Spleen (tissue), 11 donors: ENCODE data around the gene FST. TPM values are rescaled to one million over a fixed set of nuclear protein-coding genes. Genes with fewer than 3 reads are reported as not detected.

ENCODE experiments used
- DNase-seq: peaks from one replicate; pipeline ENCODE4 v3.0.0-alpha.2; 2020
- H3K27ac ChIP-seq, 8 donors: fragments of 200-600 bp; sonication (generic) in 7 of 8; 1 replicate in 4 of 8; 2 replicates in 4 of 8; pipeline versions ENCODE4 v1.5.0 to v1.8.0; 2016 to 2021; ENCODE audit warnings: inconsistent platforms in 4 of 8, mild to moderate bottlenecking in 4 of 8, moderate library complexity in 1 of 8
- H3K27me3 ChIP-seq, 7 donors: fragments of 200-600 bp; sonication (generic) in 6 of 7; replicated peaks in 1 of 7; 1 replicate in 4 of 7; 2 replicates in 3 of 7; pipeline versions ENCODE4 v1.5.0 to v1.8.0; 2016 to 2021; ENCODE audit warnings: inconsistent platforms in 3 of 7, mild to moderate bottlenecking in 1 of 7
- H3K36me3 ChIP-seq, 6 donors: fragments of 200-600 bp; sonication (generic) in 5 of 6; 1 replicate in 4 of 6; 2 replicates in 2 of 6; pipeline versions ENCODE4 v1.5.0 to v1.8.0; 2016 to 2021; ENCODE audit warnings: inconsistent platforms in 2 of 6
- H3K4me1 ChIP-seq, 6 donors: fragments of 200-600 bp; sonication (generic) in 5 of 6; 1 replicate in 3 of 6; 2 replicates in 3 of 6; pipeline versions ENCODE4 v1.5.0 to v1.8.0; 2016 to 2021; ENCODE audit warnings: inconsistent platforms in 3 of 6
- H3K4me3 ChIP-seq, 8 donors: fragments of 200-600 bp; sonication (generic) in 7 of 8; 1 replicate in 4 of 8; 2 replicates in 4 of 8; pipeline versions ENCODE4 v1.5.0 to v1.8.0; 2016 to 2021; ENCODE audit warnings: inconsistent platforms in 4 of 8, mild to moderate bottlenecking in 4 of 8, moderate library complexity in 2 of 8
- H3K9me3 ChIP-seq, 8 donors: fragments of 200-600 bp; sonication (generic) in 7 of 8; 1 replicate in 4 of 8; 2 replicates in 4 of 8; pipeline versions ENCODE4 v1.5.0 to v1.8.0; 2016 to 2021; ENCODE audit warnings: inconsistent platforms in 4 of 8
- POLR2A ChIP-seq, 3 donors: fragments of 450-650 bp; IDR thresholded peaks; one replicate each; pipeline ENCODE4 v1.5.1; 2017; ENCODE audit warnings: antibody characterized with exemption in 3 of 3, mild to moderate bottlenecking in 1 of 3
- POLR2AphosphoS5 ChIP-seq, 3 donors: sonication (generic); formaldehyde crosslinking; IDR thresholded peaks; one replicate each; pipeline ENCODE4 v1.5.1; 2017; ENCODE audit warnings: antibody characterized with exemption in 3 of 3
- WGBS, 5 donors: extraction: QIAGEN DNeasy Blood & Tissue Kit in 3 of 5; methylation state at CpG; one replicate each; pipeline versions ENCODE4 v1.1.5 to v1.1.7; 2013 to 2018; 5-methylcytosine and 5-hydroxymethylcytosine counted together
- intact Hi-C: fragments of 100-400 bp; cut with DNase I; formaldehyde crosslinking; loops from one replicate; pipeline ENCODE4 v1.15.0; 2023; ENCODE audit warnings: low total_unique reads
- polyA plus RNA-seq, 3 donors: library from polyadenylated mRNA; stranded (reverse); fragments of 200-250 nt; gene quantifications; one replicate each; pipeline ENCODE4 v1.2.1, GENCODE V29; 2013
- total RNA-seq, 7 donors: library from RNA; depleted of rRNA in 3 of 7; stranded (reverse); fragments of >200 nt in 3 of 7; fragmentation: NEBNext Ultra II Directional in 4 of 7; extraction: Animal tissue kit (Norgen Biotek cat#: 25700) in 4 of 7; gene quantifications; one replicate each; pipeline versions ENCODE4 v1.1.0 to v1.2.1, GENCODE V29; 2016 to 2021
- TF ChIP-seq, protein P1 (sequence below), 11 experiments: fragments of 200-600 bp in 7 of 11; fragments of 450-650 bp in 4 of 11; sonication (generic) in 4 of 11; IDR thresholded peaks in 8 of 11; conservative IDR thresholded peaks in 3 of 11; 1 replicate in 7 of 11; 2 replicates in 4 of 11; pipeline versions ENCODE4 v1.4.0 to v1.8.0; 2016 to 2021; ENCODE audit warnings: antibody characterized with exemption in 11 of 11, inconsistent platforms in 4 of 11, mild to moderate bottlenecking in 1 of 11
- donor health status: healthy with polysubstance abuse.
- donor health status: DM: no; HTN: no; CAD: no; lungs with moderate emphysema.
- donor health status: DM: no; HTN: no; CAD: no.
- donor health status: Bipolar disorder and iron deficiency.
- donor health status: healthy.
- donor health status: DM: no; HTN: no; CAD: no.
- donor health status: DM: yes; HTN: yes; CAD: no.

The FST gene
- total and polyA plus RNA-seq, 10 donors: 0.06 to 0.40 (median 0.21) TPM; not detected in 6

DNA sequence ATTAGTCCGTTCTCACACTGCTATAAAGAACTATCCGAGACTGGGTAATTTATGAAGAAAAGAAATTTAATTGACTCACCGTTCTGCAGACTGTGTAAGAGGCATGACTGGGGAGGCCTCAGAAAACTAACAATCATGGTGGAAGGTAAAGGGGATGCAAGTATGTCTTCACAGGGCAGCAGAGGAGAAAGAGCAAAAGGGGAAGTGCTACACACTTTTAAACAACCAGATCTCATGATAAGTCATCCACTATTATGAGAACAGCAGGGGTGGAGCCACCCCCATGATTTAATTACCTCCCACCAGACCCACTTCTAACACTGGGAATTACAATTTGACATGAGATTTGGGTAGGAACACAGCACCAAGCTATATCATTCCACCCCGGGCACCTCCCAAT is 26.6 kb downstream of the FST start:
- H3K4me3 ChIP-seq: no peak overlapping the region
- no peak overlapping the region for H3K27ac ChIP-seq
- TF ChIP-seq, protein P1, sequence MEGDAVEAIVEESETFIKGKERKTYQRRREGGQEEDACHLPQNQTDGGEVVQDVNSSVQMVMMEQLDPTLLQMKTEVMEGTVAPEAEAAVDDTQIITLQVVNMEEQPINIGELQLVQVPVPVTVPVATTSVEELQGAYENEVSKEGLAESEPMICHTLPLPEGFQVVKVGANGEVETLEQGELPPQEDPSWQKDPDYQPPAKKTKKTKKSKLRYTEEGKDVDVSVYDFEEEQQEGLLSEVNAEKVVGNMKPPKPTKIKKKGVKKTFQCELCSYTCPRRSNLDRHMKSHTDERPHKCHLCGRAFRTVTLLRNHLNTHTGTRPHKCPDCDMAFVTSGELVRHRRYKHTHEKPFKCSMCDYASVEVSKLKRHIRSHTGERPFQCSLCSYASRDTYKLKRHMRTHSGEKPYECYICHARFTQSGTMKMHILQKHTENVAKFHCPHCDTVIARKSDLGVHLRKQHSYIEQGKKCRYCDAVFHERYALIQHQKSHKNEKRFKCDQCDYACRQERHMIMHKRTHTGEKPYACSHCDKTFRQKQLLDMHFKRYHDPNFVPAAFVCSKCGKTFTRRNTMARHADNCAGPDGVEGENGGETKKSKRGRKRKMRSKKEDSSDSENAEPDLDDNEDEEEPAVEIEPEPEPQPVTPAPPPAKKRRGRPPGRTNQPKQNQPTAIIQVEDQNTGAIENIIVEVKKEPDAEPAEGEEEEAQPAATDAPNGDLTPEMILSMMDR (IDR thresholded peaks at IDR 0.05 in 8 of 11, conservative IDR thresholded peaks at IDR 0.05 in 3 of 11): no peak
- no peak for TF ChIP-seq POLR2A (IDR thresholded peaks at IDR 0.05)
- no peak for TF ChIP-seq POLR2AphosphoS5 (IDR thresholded peaks at IDR 0.05)
- no peaks in the 10 kb centered on the region for H3K36me3 ChIP-seq
- 86 to 96% (median 92%) methylated on average over 4 of the region's 4 CpGs for WGBS, 5 donors
- no peak for DNase-seq
- H3K27me3 ChIP-seq: peaks cover 0 to 16% (median 0%) of the 10 kb centered on the region in 7 donors
- no peaks in the 10 kb centered on the region for H3K4me1 ChIP-seq
- intact Hi-C loops: no loop called here
- H3K9me3 ChIP-seq: peaks cover 0 to 46% (median 41%) of the 10 kb centered on the region in 8 donors

DNA sequence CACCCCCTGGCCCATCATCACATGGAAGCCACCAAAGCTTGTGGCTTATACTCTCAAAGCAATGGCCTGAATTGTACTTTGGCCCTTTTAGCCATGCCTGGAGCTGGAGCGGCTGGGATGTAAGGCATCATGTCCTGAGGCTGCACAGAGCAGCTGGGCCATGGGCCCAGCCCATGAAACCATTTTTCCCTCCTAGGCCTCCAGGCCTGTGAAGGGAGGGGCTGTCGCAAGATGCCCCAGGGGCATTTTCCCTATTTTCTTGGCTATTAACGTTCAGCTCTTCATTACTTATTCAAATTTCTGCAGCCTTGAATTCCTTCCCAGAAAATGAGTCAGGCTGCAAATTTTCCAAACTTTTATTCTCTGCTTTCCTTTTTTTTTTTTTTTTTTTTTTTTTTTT is 27.7 kb downstream of the FST start:
- TF ChIP-seq, protein P1 (IDR thresholded peaks at IDR 0.05 in 8 of 11, conservative IDR thresholded peaks at IDR 0.05 in 3 of 11): no peak
- TF ChIP-seq POLR2A (IDR thresholded peaks at IDR 0.05) (no peak), POLR2AphosphoS5 (IDR thresholded peaks at IDR 0.05) (no peak)
- intact Hi-C loops: no loop called here
- no peaks in the 10 kb centered on the region for H3K4me1 ChIP-seq
- H3K27ac ChIP-seq: no peak overlapping the region
- DNase-seq: no peak
- peaks cover 0 to 8% (median 0%) of the 10 kb centered on the region in 7 donors for H3K27me3 ChIP-seq
- no peak overlapping the region for H3K4me3 ChIP-seq
- no peaks in the 10 kb centered on the region for H3K36me3 ChIP-seq
- H3K9me3 ChIP-seq: peaks cover 0 to 54% (median 46%) of the 10 kb centered on the region in 8 donors
- 80 to 99% (median 91%) methylated on average over 3 of the region's 3 CpGs for WGBS, 5 donors

DNA sequence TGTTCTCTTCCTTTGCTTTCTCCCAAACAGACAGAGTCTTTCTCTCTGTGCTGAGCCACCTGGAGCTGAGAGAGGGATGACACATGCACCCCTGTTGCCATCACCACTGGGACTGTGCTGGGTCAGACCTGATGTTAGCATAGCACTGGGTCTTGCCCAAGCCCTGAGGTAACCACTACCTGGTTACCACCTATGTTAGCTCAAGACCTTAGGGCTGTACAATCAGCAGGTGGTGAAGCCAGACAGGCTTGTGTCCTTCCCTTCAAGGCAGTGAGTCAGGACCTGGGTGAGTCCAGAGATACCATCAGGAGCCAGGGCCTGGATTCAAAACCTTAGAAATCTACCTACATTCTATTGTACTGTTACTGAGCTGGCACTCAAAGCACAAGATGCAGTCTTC is 32.1 kb downstream of the FST start:
- no peak overlapping the region for H3K4me3 ChIP-seq
- intact Hi-C loops: no loop called here
- TF ChIP-seq POLR2AphosphoS5 (IDR thresholded peaks at IDR 0.05): no peak
- TF ChIP-seq, protein P1 (IDR thresholded peaks at IDR 0.05 in 8 of 11, conservative IDR thresholded peaks at IDR 0.05 in 3 of 11): no peak
- no peak for TF ChIP-seq POLR2A (IDR thresholded peaks at IDR 0.05)
- H3K36me3 ChIP-seq: no peaks in the 10 kb centered on the region
- DNase-seq: no peak
- no peaks in the 10 kb centered on the region for H3K4me1 ChIP-seq
- peaks cover 0 to 52% (median 45%) of the 10 kb centered on the region in 8 donors for H3K9me3 ChIP-seq
- H3K27me3 ChIP-seq: peaks cover 0 to 5% (median 0%) of the 10 kb centered on the region in 7 donors
- H3K27ac ChIP-seq: no peak overlapping the region

DNA sequence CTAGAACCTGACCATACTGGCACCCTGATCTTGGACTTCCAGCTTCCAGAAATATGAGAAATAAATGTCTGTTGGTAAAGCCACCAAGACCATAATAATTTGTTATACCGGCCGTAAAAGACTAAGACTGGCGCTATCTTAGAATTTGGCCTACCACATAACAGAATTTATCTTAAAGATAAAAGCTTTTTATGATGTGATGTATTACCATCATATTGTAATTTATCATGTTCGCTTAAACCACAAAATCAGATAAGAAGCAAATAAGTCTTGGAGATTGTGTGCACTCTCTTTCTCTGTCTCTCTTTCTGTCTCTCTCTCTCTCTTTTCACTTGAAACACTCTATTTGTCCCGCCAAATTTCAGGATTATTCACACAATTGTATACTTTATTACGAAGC is 35.6 kb downstream of the FST start:
- no peaks in the 10 kb centered on the region for H3K4me1 ChIP-seq
- no peaks in the 10 kb centered on the region for H3K36me3 ChIP-seq
- no peak for TF ChIP-seq POLR2AphosphoS5 (IDR thresholded peaks at IDR 0.05)
- H3K4me3 ChIP-seq: no peak overlapping the region
- no peak overlapping the region for H3K27ac ChIP-seq
- no peak for DNase-seq
- peaks cover 0 to 5% (median 0%) of the 10 kb centered on the region in 7 donors for H3K27me3 ChIP-seq
- 74 to 85% (median 82%) methylated on average over 6 of the region's 6 CpGs for WGBS, 5 donors
- peaks cover 0 to 24% (median 14%) of the 10 kb centered on the region in 8 donors for H3K9me3 ChIP-seq
- intact Hi-C loops: no loop called here

DNA sequence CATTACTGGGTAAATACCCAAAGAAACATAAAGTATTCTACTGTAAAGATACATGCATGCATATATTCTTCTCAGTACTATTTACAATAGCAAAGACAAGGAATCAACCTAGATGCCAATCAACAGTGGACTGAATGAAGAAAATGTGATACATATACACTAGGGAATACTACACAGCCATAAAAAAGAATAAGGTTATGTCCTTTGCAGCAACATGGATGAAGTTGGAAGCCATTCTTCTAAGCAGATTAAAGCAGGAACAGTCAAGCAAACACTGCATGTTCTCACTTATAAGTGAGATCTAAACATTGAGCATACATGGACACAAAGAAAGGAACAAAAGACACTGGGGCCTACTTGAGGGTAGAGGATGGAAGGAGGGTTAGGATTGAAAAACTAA is 40.4 kb downstream of the FST start:
- H3K4me3 ChIP-seq: no peak overlapping the region
- H3K4me1 ChIP-seq: no peaks in the 10 kb centered on the region
- no peak overlapping the region for H3K27ac ChIP-seq
- TF ChIP-seq POLR2AphosphoS5 (IDR thresholded peaks at IDR 0.05) (no peak), POLR2A (IDR thresholded peaks at IDR 0.05) (no peak)
- TF ChIP-seq, protein P1 (IDR thresholded peaks at IDR 0.05 in 8 of 11, conservative IDR thresholded peaks at IDR 0.05 in 3 of 11): no peak
- no peaks in the 10 kb centered on the region for H3K27me3 ChIP-seq
- no peaks in the 10 kb centered on the region for H3K36me3 ChIP-seq
- H3K9me3 ChIP-seq: peaks cover 0 to 25% (median 7%) of the 10 kb centered on the region in 8 donors
- no peak for DNase-seq
- intact Hi-C loops: no loop called here
